GM18909 (cell line): ENCODE results near the gene LMBR1.
"Not testable (repeated sequence)": the region's sequence is repeated elsewhere in the genome, so short reads cannot be mapped to it uniquely, and the experiment has no call there.

Source experiments
- ATAC-seq: cut with Tn5 transposase; IDR thresholded peaks from one replicate; pipeline ENCODE4 v1.9.1; 2021; ENCODE audit warnings: mild to moderate bottlenecking; ENCODE audit not compliant: unreplicated experiment, poor library complexity

The LMBR1 gene

GRCh38 chr7:156909574-156910252 is 16.7 kb upstream of the LMBR1 start:
- ATAC-seq: not testable (repeated sequence)

DNA sequence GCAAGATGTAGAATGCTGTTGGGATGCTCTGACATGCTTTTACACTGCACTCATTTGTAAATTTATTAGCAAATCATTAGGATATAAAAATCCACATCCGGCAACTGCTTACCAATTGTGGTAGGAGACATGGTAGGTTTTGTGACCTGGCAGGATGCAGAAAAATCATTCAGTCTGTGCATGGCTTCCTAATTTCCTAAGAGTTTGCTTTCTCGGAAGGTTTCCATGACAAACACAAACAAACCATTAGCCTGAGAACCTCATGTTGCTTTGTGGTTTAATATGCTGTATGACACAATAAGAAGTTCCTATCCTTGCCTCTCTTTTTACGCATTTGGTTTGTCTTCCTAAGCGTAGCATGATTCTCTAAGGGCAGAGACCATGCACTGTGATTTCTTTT is 14.7 kb upstream of the LMBR1 start:
- no peak for ATAC-seq

DNA sequence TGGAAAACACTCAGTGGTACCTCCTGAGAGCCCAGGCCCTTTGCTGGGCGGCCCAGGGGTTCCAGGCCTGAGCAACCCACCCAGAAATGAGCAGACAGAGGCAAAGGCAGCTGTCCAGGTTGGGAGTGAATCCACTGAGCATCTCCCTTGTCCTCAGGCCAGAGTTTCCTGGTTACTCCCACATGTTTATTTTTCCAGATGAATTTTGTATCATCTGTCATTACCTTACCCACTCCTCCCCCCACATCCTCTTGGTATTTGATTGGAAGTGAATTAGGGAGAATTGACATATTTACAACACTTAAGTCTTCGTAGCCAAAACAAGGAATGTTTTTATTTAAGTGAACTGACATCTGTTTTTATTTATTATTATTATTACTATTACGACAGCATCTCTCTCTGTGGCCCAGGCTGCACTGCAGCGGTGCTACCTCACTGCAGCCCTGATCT is 13.2 kb upstream of the LMBR1 start:
- no peak for ATAC-seq

DNA sequence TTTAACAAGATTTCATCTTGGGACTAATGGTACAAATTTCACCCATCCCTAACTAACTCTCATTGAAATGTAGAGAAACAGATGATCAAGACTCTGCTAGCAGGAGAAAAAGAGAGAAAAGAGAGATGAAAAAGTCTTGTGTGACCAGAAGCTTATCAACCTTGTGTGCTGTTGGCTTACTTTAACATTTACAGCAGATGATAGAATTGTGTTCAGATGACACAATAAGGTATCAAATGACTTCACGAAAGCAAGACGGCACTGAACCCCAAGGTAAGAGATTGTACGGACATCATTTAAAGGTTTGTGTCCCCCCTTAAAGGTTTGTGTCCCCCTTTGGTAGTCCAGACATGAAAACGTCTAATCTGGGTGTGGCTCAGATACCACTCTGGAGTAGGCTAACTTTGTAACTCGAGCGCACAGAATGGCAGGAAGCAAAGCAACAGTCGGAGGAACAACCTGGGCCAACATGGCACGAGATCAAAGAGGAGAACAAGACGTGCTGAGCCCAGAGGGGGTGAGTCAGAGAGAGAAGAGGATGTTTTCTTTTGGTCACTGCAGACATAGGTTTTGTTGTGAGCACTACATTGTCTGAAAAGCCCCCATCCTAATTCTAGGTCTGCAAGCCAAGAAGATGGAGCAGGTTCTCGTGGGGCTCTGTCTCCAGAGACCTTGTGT is 10.4 kb upstream of the LMBR1 start:
- no peak for ATAC-seq

DNA sequence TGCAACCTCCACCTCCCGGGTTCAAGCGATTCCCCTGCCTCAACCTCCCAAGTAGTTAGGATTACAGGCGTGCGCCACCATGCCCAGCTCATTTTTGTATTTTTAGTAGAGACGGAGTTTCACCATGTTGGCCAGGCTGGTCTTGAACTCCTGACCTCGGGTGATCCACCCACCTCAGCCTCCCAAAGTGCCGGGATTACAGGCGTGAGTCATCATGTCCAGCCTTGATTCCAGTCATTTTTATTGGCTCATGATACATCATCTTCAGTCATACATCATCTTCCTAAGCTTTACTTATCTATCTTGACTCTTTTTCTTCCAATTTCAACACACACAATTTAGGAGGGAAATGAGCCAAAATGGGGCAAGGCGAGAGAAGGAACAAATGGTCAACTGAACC is 7.1 kb upstream of the LMBR1 start:
- not testable (repeated sequence) for ATAC-seq

DNA sequence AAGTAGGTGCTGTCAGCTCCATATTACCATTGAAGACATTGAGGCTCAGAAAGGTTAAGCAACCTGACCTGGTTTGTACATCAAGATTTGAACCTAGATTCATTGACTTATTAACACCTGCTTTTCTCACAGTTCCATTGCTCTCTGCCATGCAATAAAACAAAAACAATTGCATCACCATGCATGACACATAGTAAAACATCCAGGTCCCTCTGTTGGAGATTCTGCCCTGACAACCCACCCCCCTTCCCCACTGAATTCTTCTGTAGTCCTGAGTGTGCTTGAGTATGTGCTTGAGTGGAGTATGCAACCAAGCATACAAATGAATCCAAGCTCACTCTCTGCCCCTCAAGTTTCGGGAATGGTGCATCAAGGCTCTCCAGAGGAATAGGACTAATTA is 6.0 kb upstream of the LMBR1 start:
- no peak for ATAC-seq

- no peak for ATAC-seq
These were observed 4.7 kb upstream of the LMBR1 start for GRCh38 chr7:156897673-156898072.

DNA sequence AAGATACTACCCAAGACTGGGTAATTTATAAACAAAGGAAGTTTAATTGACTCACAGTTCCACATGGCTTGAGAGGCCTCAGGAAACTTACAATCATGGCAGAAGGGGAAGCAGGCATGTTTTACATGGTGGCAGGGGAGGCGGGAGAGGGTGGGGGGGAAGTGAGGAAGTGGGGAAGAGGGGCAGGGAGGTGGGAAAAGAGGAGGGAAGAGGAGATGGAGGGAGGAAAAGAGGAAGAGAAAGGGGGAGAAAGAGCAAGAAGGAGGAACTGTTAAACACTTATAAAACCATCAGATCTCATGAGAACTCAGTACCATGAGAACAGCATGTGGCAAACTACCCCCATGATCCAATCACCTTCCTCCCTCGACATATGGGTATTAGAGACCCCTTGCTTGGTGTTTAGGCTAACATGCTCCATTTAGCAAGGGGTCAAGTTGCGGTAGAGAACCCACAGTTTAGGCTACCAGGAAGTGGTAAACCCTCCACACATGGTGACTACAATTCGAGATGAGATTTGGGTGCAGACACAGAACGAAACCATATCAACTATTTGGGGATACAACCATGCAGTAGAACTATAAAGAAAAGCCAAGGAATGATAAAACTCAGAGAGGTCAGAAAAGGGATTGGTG is 3.5 kb upstream of the LMBR1 start:
- ATAC-seq: no peak

GRCh38 chr7:156895024-156895780 is 2.2 kb upstream of the LMBR1 start:
- no peak for ATAC-seq

DNA sequence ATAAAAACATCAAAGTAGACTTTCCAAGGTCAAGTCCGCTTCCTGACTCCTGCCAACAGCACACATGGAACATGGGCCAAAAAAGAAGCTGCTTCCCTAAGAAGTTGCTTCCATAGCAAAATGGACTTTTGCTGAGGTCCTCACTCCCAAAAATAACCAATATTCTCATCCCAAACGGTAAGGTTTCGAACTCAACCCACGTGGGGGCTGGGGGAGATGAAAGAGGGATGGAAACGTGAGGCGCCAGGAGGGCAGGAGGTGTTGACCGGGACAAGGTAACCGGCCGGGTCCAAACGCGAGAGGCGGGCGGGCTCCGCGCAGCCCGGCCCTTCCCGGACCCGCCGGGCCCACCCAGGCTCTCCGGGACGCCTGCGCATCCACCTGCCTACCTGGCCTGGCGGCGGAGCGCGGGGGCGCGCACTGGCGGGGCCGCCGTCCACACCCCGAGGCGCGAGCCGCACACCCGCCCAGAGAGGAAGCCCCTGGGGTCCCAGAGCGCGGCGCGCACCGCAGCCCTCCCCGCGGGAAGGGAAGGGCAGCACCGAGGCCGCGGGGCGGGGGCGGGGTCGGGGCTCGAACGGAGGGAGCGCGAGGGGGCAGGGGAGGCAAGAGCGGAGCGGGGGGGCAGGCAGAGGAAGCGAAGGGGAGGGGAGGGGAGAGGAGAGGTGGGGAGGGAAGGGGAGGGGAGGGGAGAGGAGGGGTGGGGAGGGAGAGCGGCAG is 742 bp downstream of the LMBR1 start:
- ATAC-seq: peak; percentile 29

DNA sequence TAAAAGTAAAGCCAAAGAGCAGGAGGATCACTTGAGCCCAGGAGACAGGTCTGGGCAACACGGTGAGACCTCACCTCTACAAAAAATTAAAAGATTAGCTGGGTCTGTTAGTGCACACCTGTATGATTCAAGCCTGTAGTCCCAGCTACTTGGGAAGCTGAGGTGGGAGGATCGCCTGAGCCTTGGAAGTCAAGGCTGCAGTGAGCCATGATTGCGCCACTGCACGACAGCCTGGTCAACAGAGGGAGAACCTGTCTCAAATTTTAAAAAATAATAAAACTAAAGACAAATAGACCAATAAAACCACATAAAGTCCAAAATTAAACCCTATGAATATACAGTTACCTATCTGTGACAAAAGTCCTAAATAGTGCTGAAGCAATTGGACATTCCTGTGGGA is 3.2 kb downstream of the LMBR1 start:
- ATAC-seq: no peak

DNA sequence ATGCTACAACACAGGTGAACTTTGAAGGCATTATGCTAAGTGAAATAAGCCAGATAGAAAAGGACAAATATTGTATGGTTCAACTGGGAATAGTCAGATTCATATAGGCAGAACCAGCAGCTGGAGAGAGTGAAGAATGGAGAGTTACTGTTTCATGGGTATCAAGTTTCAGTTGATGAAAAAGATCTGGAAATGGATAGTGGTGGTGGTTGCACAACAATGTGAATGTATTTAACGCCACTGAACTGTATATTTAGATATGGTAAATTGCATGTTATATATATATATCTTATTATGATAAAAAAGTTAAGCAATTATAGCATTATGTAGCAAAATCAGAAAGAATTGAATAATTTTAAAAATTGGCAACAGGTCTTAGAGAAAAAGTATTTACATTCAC is 3.9 kb downstream of the LMBR1 start:
- ATAC-seq: no peak

DNA sequence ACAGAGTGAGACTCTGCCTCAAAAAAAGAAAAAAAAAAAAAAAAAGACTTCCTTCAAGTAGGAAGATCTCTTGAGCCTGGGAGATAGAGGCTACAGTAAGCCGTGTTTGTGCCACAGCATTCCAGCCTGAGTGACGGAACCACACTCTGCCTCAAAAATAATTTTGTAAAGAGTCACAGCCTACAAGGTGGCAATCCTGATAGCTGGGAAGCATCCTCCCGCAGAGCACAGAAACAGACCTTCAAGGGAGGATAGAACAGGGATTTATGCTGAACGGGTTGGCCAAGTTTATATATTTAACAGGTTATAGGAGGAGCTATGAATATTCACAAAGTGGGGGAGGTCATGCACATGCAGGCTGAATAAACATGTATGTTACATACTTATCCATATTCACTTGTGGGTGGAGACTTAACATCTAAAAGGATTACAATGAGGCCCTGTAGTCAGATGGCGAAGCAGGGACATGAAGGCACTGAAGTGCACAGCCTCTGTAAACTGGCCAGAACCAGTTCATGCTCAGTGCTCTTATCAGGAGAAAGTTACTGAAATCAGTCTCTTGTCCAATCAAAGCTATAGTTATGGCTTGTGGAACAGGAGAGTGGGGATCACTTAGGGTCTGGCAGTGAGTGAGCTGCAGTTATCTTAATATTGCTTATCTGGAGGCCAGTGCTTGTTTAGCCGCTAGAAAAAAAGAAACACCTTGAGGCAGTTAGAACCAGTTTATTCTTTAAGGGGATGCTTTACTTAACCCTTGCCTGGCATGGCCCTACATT is 6.8 kb downstream of the LMBR1 start:
- ATAC-seq: no peak

- ATAC-seq: no peak
These were observed 11.3 kb downstream of the LMBR1 start for GRCh38 chr7:156881679-156882078.

DNA sequence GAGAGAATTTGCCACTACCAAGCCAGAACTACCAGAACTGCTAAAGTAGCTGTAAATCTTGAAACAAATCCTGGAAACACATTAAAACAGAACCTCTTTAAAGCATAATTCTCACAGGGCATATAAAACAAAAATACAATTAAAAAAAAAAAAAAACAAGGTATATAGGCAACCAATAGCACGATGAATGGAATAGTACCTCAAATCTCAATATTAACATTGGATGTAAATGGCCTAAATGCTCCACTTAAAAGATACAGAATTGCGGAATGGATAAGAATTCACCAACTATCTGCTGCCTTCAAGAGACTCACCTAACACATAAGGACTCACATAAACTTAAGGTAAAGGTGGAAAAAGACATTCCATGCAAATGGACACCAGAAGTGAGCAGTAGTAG is 17.2 kb downstream of the LMBR1 start:
- ATAC-seq: no peak

DNA sequence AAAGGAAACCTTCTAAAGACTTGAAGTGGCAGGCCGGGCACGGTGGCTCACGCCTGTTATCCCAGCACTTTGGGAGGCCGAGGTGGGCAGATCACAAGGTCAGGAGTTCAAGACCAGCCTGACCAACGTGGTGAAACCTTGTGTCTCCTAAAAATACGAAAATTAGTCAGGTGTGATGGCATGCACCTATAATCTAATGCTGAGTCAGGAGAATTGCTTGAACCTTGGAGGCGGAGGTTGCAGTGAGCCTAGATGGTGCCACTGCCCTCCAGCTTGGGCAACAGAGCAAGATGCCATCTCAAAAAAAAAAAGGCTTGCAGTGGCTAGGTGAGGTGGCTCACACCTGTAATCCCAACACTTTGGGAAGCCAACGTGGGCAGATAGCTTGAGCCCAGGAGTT is 24.6 kb downstream of the LMBR1 start:
- not testable (repeated sequence) for ATAC-seq

GRCh38 chr7:156865493-156865892 is 27.5 kb downstream of the LMBR1 start:
- no peak for ATAC-seq

- ATAC-seq: not testable (repeated sequence)
These were observed 31.0 kb downstream of the LMBR1 start for GRCh38 chr7:156862022-156862421.

DNA sequence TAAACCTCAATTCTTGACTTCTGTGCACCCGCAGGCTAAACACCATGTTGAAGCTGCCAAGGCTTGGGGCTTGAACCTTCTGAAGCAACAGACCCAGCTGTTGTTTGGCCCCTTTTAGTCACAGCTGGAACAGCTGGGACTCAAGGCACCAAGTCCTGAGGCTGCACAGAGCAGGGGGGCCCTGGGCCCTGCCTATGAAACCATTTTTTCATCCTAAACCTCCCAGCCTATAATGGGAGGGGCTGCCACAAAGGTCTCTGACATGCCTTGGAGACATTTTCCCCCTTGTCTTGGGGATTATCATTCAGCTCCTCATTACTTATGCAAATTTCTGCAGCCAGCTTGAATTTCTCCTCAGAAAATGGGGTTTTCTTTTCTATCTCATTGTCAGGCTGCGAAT is 31.8 kb downstream of the LMBR1 start:
- ATAC-seq: no peak

- not testable (repeated sequence) for ATAC-seq
These were observed 32.9 kb downstream of the LMBR1 start for GRCh38 chr7:156860099-156860498.
